NCI-H2107 treated with DMSO at 0.1 percent for 48 hours (cell line): ENCODE results near the gene COPS3.
"Not testable (repeated sequence)": the region's sequence is repeated elsewhere in the genome, so short reads cannot be mapped to it uniquely, and the experiment has no call there.

ENCODE experiments used
- DNase-seq: peaks from one replicate; lab custom pipeline; 2025; ENCODE audit not compliant: unreplicated experiment; lab: John Stamatoyannopoulos, UW

The COPS3 gene

DNA sequence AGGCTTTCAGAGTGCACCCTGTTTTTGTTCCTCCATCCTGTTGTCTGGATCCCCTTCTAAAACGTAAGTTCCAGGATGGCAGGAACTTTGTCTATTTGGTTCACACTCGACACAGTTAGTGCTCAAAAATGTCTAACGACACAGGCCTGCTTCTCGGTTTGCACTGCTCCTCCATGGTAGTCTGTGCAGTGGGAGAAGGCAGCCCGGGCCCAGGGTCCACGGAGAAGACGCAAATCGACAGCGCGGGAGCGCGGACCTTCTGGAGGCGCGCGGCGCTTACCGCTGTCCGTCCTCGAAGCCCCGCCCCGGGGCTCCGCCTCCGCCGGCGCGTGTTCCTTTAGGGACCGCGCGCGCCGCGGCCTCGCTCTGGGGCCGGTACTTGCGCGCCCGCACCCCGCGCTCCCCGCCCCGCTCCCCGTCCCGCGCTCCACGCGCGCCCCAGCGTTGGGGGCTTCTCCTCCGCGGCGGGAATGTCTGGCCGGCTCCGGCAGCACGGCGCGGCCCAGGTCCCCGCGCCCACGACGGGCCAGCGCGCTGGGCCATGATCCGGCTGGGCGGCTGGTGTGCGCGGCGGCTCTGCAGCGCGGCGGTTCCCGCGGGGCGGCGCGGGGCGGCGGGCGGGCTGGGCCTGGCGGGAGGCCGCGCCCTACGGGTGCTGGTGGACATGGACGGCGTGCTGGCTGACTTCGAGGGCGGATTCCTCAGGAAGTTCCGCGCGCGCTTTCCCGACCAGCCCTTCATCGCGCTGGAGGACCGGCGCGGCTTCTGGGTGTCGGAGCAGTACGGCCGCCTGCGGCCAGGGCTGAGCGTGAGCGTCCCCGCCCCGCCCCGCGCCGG is 22.2 kb upstream of the COPS3 start, which contains the start of gene NT5M:
TSS of gene NT5M (plus strand) at position 364 of the 837 bp plus-strand sequence. CDS start at position 542, 178 bp downstream.
- no peak for DNase-seq

DNA sequence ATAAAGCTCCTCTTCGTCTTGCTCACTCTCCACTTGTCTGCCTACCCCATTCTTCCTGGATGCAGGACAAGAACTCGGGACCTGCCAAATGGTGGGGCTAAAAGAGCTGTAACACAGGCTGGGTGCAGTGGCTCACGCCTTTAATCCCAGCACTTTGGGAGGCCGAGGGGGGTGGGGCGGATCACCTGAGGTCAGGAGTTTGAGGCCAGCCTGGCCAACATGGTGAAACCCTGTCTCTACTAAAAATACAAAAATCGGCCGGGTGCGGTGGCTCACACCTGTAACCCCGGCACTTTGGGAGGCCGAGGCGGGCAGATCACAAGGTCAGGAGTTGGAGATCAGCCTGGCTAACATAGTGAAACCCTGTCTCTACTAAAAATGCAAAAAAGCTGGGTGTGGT is 20.6 kb upstream of the COPS3 start:
- DNase-seq = not testable (repeated sequence)

GRCh38 chr17:17300624-17301568 is 19.9 kb upstream of the COPS3 start:
- DNase-seq = no peak

DNA sequence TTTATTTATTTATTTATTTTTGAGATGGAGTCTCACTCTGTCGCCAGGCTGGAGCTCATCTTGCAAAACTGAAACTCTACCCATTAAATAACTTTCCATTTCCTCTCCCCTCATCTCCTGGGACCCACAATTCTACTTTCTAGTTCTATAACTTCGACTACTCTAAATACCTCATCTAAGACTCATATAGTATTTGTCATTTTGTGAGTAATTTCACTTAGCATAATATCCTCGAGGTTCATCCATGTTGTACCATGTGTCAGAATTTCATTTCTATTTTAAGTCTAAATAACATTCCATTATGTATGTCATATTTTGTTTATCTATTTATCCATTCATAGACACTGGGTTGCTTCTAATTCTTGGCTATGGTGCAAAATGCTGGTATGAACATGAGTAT is 17.1 kb upstream of the COPS3 start:
- DNase-seq = no peak

- DNase-seq = no peak
Observed at GRCh38 chr17:17297217-17297616, 16.2 kb upstream of the COPS3 start.

GRCh38 chr17:17295141-17295540 is 14.1 kb upstream of the COPS3 start:
- DNase-seq = no peak

DNA sequence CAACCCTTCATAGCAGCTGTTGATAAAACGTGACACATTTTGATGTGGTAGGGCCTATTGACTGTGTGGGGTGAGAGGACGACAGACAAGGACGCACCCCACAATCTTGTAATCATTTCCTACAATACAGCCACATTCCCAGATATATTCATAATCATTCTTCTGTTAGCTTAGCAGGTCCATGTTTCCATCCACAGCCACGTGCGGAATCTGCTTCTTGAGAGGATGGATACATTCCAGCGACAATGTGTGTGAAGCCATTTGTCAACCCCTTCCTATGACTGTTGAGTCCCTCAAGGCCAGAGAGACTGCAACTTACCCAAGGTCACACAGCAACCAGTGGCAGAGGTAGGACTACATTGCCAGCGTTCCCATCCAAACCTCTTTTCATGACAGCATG is 8.7 kb upstream of the COPS3 start:
- no peak for DNase-seq

DNA sequence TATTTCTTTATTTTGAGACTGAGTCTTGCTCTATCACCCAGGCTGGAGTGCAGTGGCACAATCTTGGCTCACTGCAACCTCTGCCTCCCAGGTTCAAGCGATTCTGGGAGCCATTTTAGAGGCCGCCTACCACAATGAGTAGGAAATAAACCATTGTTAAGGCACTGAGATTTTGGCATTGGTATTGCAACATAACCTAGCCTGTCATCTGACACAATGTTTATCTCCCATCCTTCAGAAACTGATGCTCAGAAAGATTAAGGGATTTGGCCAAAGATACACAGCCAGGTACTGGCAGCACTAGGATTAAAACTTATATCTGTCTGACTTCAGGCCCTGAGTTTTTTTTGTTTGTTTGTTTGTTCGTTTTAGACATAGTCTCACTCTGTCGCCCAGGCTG is 8.0 kb upstream of the COPS3 start:
- DNase-seq = no peak

DNA sequence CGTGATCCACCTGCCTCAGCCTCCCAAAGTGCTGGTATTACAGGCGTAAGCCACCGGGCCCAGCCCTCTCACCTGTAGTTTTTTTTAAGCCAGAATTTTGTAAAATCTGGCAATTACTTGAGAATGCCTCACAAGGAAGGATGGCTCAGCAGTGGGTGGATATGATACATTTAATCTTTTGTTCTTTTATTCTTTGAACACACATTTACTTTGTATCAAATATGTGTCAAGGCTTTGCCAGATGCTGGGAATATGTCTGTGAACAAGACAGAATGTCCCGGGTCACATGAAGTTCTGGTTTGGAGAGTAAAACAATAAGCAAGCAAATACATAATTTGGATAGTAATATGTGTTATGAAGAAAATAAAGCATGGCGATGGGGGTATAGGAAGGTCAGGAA is 4.9 kb upstream of the COPS3 start:
- DNase-seq = no peak

DNA sequence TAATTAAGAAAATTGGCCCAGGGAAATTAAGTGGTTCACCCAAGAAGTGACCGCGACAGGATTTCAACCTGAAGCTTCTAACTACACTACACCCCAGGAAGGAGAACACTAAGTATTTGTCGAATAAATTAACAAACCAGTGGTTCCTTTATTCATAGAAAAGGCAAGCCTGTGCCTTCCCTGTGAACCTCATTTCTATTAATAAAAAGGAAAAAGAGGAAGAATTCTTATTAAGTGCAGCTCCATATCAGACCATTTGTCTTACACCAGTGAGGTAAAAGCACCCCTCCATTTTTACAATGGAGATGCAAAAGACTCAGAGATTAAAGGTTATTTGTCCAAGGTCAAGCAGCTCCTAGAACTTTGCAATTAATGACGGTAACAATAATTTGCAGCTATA is 1.7 kb downstream of the COPS3 start:
- DNase-seq = no peak

DNA sequence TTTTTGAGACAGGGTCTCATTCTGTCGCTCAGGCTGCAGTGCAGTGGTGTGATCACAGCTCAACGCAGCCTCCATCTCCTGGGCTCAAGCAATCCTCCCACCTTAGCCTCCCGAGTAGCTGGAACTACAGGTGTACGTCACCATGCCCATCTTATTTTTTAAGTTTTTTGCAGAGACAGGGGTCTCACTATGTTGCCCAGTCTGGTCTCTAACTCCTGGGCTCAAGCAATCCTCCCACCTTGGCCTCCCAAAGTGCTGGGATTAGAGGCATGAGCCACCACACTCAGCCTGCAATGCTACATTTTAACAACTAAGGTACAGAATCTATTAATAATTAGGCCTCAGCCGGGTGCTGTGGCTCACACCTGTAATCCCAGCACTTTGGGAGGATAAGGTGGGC is 3.6 kb downstream of the COPS3 start:
- DNase-seq = not testable (repeated sequence)

DNA sequence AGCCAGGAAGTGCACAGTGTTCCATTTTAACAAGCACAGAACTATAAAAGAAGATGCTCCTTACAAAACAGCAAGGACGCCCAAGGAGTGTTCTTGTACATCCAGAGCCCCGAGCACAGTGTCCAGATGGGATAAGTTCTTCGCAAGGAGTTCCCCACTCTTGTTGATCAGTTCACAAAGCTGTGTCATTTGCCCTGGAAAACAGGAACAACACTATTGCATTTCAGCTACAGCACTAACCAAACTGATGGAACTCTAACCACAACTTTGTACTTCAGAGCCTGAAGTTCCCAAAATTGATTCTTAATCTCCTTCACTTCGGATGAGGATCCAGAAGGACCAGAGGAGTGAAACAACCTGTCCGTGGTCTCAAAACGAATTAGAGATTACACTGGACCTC is 5.1 kb downstream of the COPS3 start:
- DNase-seq = no peak

DNA sequence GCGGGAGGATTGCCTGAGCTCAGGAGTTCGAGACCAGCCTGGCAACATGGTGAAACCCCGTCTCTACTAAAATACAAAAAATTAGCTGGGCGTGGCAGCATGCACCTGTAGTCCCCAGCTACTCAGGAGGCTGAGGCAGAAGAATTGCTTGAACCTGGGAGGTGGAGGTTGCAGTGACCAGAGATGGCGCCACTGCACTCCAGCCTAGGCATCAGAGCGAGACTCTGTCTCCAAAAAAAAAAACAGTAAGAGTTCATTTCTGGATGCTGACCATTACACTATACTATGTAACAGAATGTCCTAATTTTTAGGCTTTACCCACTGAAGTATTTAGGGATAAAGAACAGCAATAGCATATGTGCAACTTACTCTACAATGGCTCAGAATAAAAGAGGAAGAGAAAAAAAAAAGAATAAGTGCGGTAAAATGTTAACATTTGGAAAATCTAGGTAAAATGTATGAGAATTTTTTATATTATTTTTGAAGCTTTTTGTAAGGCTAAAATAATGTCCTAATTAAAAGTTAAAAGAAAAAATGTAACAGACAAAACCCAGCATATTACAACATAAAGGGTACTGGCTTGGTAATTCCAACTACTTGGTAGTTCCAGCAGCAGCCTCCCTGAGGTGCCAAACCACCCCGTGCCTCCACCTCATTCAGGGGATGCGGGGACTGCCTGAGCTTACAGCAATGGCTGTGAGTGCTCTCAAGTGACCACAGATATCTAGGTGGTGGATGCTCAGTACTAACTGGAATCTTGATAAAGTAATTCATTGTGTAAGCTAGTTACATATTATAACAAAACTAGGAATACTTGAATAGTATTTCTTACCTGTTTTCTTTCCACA is 10.9 kb downstream of the COPS3 start:
- no peak for DNase-seq

DNA sequence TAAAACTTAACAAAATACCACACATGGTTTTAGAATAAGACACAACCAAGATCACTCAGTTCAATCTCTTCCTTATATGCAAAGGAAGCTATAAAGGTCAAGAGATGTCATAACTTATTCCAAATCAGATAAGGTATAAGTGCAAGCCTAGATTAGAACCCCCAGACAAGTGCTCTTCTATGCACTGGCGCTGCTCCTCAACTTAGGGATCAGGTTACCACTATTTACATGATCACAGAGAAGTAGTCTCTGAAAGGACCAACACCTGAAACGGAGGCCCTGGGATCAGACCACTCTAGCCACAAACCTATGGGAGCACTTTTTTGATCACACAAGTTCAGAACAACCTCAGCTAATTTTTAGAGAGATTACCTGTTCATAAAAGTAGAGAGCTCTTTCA is 16.6 kb downstream of the COPS3 start:
- peak; percentile 12 for DNase-seq

GRCh38 chr17:17258998-17259397 is 22.0 kb downstream of the COPS3 start:
- no peak for DNase-seq

- no peak for DNase-seq
Observed at GRCh38 chr17:17258011-17258410, 23.0 kb downstream of the COPS3 start.

- DNase-seq = no peak
Observed at GRCh38 chr17:17256316-17256715, 24.7 kb downstream of the COPS3 start.

GRCh38 chr17:17255689-17256088 is 25.4 kb downstream of the COPS3 start:
- not testable (repeated sequence) for DNase-seq

DNA sequence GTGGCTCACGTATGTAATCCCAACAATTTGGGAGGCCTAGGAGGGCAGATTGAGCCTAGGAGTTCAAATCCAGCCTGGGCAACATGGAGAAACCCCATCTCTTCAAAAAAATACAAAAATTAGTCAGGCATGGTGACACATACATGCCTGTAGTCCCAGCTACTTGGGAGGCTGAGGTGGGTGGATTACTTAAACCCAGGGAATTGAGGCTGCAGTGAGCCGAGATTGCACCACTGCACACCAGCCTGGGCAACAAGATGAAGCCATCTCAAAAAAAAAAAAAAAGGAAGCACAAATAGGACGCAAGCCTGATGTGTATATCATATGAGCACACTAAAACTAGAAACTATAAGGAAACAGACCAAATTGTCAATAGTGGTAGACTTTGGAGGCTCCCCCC is 27.0 kb downstream of the COPS3 start:
- no peak for DNase-seq

GRCh38 chr17:17253406-17253805 is 27.6 kb downstream of the COPS3 start:
- no peak for DNase-seq

- DNase-seq = no peak
Observed at GRCh38 chr17:17252149-17252661, 28.8 kb downstream of the COPS3 start.
